Panc1 (cell line): ENCODE results near the gene RANBP3L. TPM values are rescaled to one million over a fixed set of nuclear protein-coding genes. Genes with fewer than 3 reads are reported as not detected.

ENCODE experiments used
- ATAC-seq: fragments of 200-7000 bp; cut with Tn5 transposase; 2 replicates; pipeline ENCODE4 v1.9.1; 2020; ENCODE audit warnings: mild to moderate bottlenecking, moderate library complexity
- BruUV-seq: library from RNA; stranded (reverse); fragments of 400-500 nt; replicated peaks from 2 replicates; lab custom pipeline; 2021; lab: Mats Ljungman, UMichigan
- CTCF ChIA-PET: fragments of 300-600 bp; sonication (Branson Sonifier 250); formaldehyde crosslinking; loops from one replicate; lab custom pipeline; 2022; ENCODE audit warnings: antibody characterized with exemption; lab: Charles Lee
- POLR2A ChIA-PET: fragments of 300-600 bp; sonication (Branson Sonifier 250); formaldehyde crosslinking; loops from one replicate; lab custom pipeline; 2022; ENCODE audit warnings: antibody characterized with exemption; lab: Charles Lee
- DNase-seq: peaks from one replicate; pipeline ENCODE4 v3.0.0-alpha.2; 2010; ENCODE audit warnings: low read depth, low spot score
- H3K27ac ChIP-seq: 2 replicates; pipeline ENCODE4 v1.5.1; 2011; ENCODE audit warnings: mild to moderate bottlenecking, low read length, inconsistent platforms
- H3K27me3 ChIP-seq: fragments of 200-500 bp; sonication (Bioruptor generic); 2 replicates; pipeline ENCODE4 v1.6.0; 2014; ENCODE audit warnings: low read length, inconsistent platforms; ENCODE audit not compliant: control insufficient read depth, insufficient read depth
- H3K36me3 ChIP-seq: fragments of 200-500 bp; sonication (Bioruptor generic); 2 replicates; pipeline ENCODE4 v1.5.1; 2014; ENCODE audit warnings: inconsistent platforms, mild to moderate bottlenecking, low read length, moderate library complexity; ENCODE audit not compliant: control insufficient read depth, insufficient read depth
- H3K4me1 ChIP-seq: 2 replicates; pipeline ENCODE4 v1.5.1; 2011; ENCODE audit warnings: inconsistent platforms, mild to moderate bottlenecking, low read length, moderate library complexity; ENCODE audit not compliant: control insufficient read depth, insufficient read depth
- H3K4me3 ChIP-seq, 2 experiments: 2 replicates each; pipeline ENCODE4 v1.5.1; 2011 to 2012; ENCODE audit warnings: low read depth in 2 of 2, low read length in 2 of 2, mild to moderate bottlenecking in 2 of 2, inconsistent platforms in 1 of 2, moderate library complexity in 1 of 2
- H3K9me3 ChIP-seq: fragments of 200-500 bp; sonication (Bioruptor generic); 2 replicates; pipeline ENCODE4 v1.5.1; 2014; ENCODE audit warnings: low read depth, mild to moderate bottlenecking, inconsistent platforms, low read length, moderate library complexity; ENCODE audit not compliant: control insufficient read depth, insufficient read depth
- CTCF ChIP-seq: fragments of 450-650 bp; IDR thresholded peaks from 2 replicates; pipeline ENCODE4 v1.5.1; 2017; ENCODE audit warnings: mild to moderate bottlenecking
- POLR2AphosphoS5 ChIP-seq: IDR thresholded peaks from 2 replicates; pipeline ENCODE4 v1.6.1; 2012; ENCODE audit warnings: mild to moderate bottlenecking, low read depth, low read length, moderate library complexity
- REST ChIP-seq, 2 experiments: IDR thresholded peaks; 2 replicates each; pipeline ENCODE4 v1.6.1; 2011 to 2012; ENCODE audit warnings: low read depth in 2 of 2, control low read depth in 1 of 2, low read length in 1 of 2, mild to moderate bottlenecking in 1 of 2, moderate library complexity in 1 of 2; ENCODE audit not compliant: insufficient read depth in 1 of 2
- SIN3A ChIP-seq: IDR thresholded peaks from 2 replicates; pipeline ENCODE4 v1.6.1; 2012; ENCODE audit warnings: low read depth, mild to moderate bottlenecking, low read length, moderate library complexity, borderline replicate concordance; ENCODE audit not compliant: insufficient read depth
- TCF7L2 ChIP-seq: IDR thresholded peaks from 2 replicates; pipeline ENCODE4 v1.6.1; 2011; ENCODE audit warnings: mild to moderate bottlenecking, low read depth, low read length, inconsistent platforms
- in situ Hi-C: cut with HindIII; loops from 2 replicates; pipeline ENCODE4 v1.10.0; 2016; ENCODE audit warnings: low sequenced_read_pairs, low pct_unique_long_range_greater_than_20kb
- intact Hi-C: fragments of 100-400 bp; cut with micrococcal nuclease; formaldehyde crosslinking; loops from one replicate; pipeline ENCODE4 v1.10.0; 2022; ENCODE audit not compliant: unreplicated experiment
- total RNA-seq: library from RNA; stranded (reverse); gene quantifications from one replicate; pipeline ENCODE4 v1.2.1, GENCODE V29; 2021; ENCODE audit not compliant: unreplicated experiment

RANBP3L gene
- total RNA-seq, 1 experiment from 2014 or later, result 0.28 TPM

GRCh38 chr5:36261186-36261585 is 40.5 kb downstream of the RANBP3L start:
- Histone ChIP-seq H3K27ac (no peak overlapping the region), H3K4me3 (no peak overlapping the region), H3K36me3 (no peaks in the 10 kb centered on the region), H3K4me1 (no peaks in the 10 kb centered on the region), H3K9me3 (no peaks in the 10 kb centered on the region), H3K27me3 (0 out of 2 replicates have a peak, but pooled peaks cover 2% of the 10 kb centered on the region)
- POLR2A ChIA-PET, result no interaction called here
- TF ChIP-seq CTCF, result no peak
- TF ChIP-seq SIN3A, result no peak
- TF ChIP-seq REST (IDR thresholded peaks at IDR 0.05; ENCODE audit: insufficient read depth in 1 of 2, low read depth in 2 of 2, low read length in 1 of 2), result no peak
- TF ChIP-seq TCF7L2, result no peak
- no peak for TF ChIP-seq POLR2AphosphoS5
- in situ Hi-C loops, result no loop called here
- ATAC-seq (no peak), DNase-seq (no peak)
- CTCF ChIA-PET, result no interaction called here
- BruUV-seq, result no TSS peak
- intact Hi-C loops, result no loop called here

- POLR2A ChIA-PET, result interaction anchor here (0.5 kb wide), 1 partner anchor 11 kb away, joined by 7 read pairs; no protein-coding TSS in a partner anchor
Observed at GRCh38 chr5:36253575-36253974, 48.1 kb downstream of the RANBP3L start.

More at GRCh38 chr5:36253575-36253974, 48.1 kb downstream of the RANBP3L start:
- intact Hi-C loops (no loop called here), in situ Hi-C loops (no loop called here)
- DNase-seq (no peak), ATAC-seq (no peak)
- H3K4me1 ChIP-seq, result no peaks in the 10 kb centered on the region
- H3K4me3 ChIP-seq, result no peak overlapping the region
- H3K9me3 ChIP-seq, result no peaks in the 10 kb centered on the region
- CTCF ChIA-PET, result no interaction called here
- BruUV-seq, result no TSS peak
- H3K27ac ChIP-seq, result no peak overlapping the region
- H3K27me3 ChIP-seq, result no peaks in the 10 kb centered on the region; the same call in 1 of the 2 replicates
- H3K36me3 ChIP-seq, result no peaks in the 10 kb centered on the region; the same call in 1 of the 2 replicates
- no peak for TF ChIP-seq REST (IDR thresholded peaks at IDR 0.05; ENCODE audit: insufficient read depth in 1 of 2, low read depth in 2 of 2, low read length in 1 of 2)
- TF ChIP-seq POLR2AphosphoS5, result no peak
- no peak for TF ChIP-seq CTCF
- no peak for TF ChIP-seq TCF7L2
- TF ChIP-seq SIN3A, result no peak
